Astrocyte of the spinal cord (primary cell): ENCODE measurements around the gene FJX1.

ENCODE experiments used
- DNase-seq: peaks from one replicate; pipeline ENCODE4 v3.0.0; 2011; ENCODE audit warnings: low read depth, low spot score
- H3K4me3 ChIP-seq: 2 replicates; pipeline ENCODE4 v1.5.1; 2011; ENCODE audit warnings: low read depth, mild to moderate bottlenecking, low read length, moderate library complexity
- CTCF ChIP-seq: IDR thresholded peaks from 2 replicates; pipeline ENCODE4 v1.5.1; 2012; ENCODE audit warnings: low read depth, mild to moderate bottlenecking, low read length, inconsistent platforms
- in situ Hi-C: cut with HindIII; loops from 2 replicates; pipeline ENCODE4 v1.10.0; 2017; ENCODE audit warnings: low sequenced_read_pairs

The FJX1 gene

DNA sequence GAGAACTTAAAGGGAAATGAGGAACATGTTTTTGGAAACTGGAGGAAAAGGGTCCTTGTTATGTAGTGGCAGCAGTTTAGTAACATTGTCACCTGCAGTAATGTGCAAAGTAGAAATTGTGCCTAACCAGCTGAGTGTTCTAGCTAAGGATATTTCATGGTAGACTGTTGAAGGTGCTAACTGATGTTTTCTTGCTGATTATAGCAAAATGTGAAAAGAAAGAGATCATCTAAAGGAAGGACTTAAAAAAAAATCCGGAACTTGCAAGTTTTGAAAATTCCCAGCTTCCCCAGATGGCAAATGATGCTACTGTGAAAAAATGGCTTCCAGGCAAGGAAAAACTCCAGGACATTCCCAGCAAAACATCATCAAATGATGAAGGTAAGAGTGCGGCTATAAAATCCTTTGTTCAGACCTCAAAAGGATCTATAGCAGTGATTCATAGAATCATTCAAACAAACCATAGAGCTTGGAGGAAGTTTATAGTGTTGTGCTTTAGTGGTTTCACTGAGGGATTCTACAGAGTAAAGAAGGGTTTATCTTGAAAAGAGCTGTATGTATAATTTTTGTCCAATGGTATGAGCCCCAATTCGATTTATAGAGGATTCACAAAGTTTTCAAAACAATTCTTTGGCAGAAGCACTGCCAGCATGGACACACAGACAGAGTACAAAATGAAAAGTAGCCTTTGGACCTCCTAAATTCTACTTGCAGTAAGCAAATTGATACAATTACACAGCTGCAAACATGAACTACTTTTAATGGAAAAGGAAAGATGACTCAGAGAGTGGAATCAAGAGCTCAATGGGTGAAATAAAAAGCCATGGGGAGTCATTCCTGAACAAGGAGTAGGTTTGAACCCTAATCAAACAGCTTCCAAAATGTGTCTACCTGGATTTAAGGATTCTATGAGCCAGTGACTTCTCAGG is 40.0 kb downstream of the FJX1 start:
- TF ChIP-seq CTCF: no peak
- no peak overlapping the region for H3K4me3 ChIP-seq
- in situ Hi-C loops: no loop called here
- peak; percentile 41 for DNase-seq

GRCh38 chr11:35661534-35661933 is 43.3 kb downstream of the FJX1 start:
- DNase-seq: no peak
- in situ Hi-C loops: no loop called here
- H3K4me3 ChIP-seq: peak overlapping the region; percentile 66
- no peak for TF ChIP-seq CTCF

DNA sequence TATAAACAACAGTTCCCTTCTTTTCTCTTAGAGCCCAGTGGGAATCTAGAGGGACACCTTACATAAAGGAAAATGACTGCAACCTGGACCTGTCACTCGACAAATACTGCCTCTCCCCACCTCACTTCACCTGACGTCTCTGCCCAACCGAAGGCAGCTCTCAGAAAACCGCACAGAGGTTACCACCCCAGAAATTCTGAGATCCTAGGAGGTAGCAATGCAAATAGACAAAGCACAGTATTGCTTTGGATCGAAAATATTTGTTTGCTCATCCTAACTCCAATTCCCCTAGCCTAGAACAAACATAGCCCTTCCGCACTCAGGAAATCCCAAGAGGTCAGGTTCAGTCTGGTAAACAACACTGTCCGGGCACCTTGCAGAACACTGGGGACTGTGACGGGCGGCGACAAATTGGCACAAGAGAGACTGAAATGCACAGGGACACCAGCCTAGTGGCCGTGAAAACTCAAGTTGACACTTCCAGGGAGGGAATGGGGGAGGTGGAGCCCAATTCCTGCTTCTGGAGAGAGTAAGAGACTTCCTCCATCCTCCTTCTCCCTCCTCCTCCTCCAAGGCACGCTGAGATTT is 43.9 kb downstream of the FJX1 start:
- in situ Hi-C loops: no loop called here
- peak overlapping the region; percentile 66 for H3K4me3 ChIP-seq
- DNase-seq: no peak
- TF ChIP-seq CTCF: no peak

DNA sequence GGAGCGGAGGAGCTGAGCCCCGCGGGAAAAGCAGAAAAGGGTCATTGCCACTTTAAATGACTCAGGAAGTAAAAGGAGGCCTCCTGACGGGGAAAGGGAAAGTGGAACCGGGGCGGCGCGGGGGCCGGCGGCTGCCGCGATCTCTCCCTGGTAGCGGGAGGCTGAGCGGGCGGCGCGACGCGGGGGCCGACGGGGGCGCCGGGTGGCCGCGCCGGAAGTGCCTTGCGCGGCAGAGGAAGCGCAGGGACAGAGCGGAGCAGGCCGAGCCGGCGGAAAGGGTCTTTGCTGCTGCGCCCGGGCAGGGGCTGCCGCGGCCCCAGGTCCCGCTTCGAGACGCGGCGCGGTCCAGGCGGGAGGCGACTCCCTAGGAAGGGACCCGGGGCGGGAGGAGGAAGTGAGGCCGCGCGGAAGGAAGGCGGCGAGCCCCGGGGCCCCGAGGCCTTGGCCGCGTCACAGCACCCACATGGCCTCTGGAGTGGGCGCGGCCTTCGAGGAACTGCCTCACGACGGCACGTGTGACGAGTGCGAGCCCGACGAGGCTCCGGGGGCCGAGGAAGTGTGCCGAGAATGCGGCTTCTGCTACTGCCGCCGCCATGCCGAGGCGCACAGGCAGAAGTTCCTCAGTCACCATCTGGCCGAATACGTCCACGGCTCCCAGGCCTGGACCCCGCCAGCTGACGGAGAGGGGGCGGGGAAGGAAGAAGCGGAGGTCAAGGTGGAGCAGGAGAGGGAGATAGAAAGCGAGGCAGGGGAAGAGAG is 44.6 kb downstream of the FJX1 start, which contains the start of gene TRIM44:
Gene TRIM44, plus strand, starts transcription at position 127 of the 759 bp plus-strand sequence. Its CDS starts 337 bp downstream, at position 464.
- TF ChIP-seq CTCF: no peak
- in situ Hi-C loops: no loop called here
- peak; percentile 84 for DNase-seq

DNA sequence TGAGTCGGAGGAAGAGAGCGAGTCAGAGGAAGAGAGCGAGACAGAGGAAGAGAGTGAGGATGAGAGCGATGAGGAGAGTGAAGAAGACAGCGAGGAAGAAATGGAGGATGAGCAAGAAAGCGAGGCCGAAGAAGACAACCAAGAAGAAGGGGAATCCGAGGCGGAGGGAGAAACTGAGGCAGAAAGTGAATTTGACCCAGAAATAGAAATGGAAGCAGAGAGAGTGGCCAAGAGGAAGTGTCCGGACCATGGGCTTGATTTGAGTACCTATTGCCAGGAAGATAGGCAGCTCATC is 45.1 kb downstream of the FJX1 start:
- in situ Hi-C loops: no loop called here
- TF ChIP-seq CTCF: no peak
- peak overlapping the region; percentile 66 for H3K4me3 ChIP-seq
- no peak for DNase-seq

More for the DNA sequence above, 44.6 kb downstream of the FJX1 start, which contains the start of gene TRIM44:
- H3K4me3 ChIP-seq: peak within 1 kb of the TSS; percentile 66

- no peak for TF ChIP-seq CTCF
- no peak overlapping the region for H3K4me3 ChIP-seq
- in situ Hi-C loops: no loop called here
- DNase-seq: peak; percentile 23
These were observed 46.7 kb downstream of the FJX1 start for GRCh38 chr11:35664977-35665441.
